Caco-2 (cell line): ENCODE results near the gene BICDL2. TPM values are rescaled to one million over a fixed set of nuclear protein-coding genes. Genes with fewer than 3 reads are reported as not detected.

Experiments
- BruUV-seq: library from RNA; stranded (reverse); fragments of 400-500 nt; replicated peaks from 2 replicates; lab custom pipeline; 2021; lab: Mats Ljungman, UMichigan
- CTCF ChIA-PET: fragments of 300-600 bp; sonication (Branson Sonifier 250); formaldehyde crosslinking; loops from one replicate; lab custom pipeline; 2022; ENCODE audit warnings: antibody characterized with exemption; lab: Charles Lee
- POLR2A ChIA-PET: fragments of 300-600 bp; sonication (Branson Sonifier 250); formaldehyde crosslinking; loops from one replicate; lab custom pipeline; 2022; ENCODE audit warnings: antibody characterized with exemption; lab: Charles Lee
- DNase-seq, 2 experiments: peaks; one replicate each; pipeline versions ENCODE4 v3.0.0 to v3.0.0-alpha.2; 2020 to 2022
- H3K27me3 ChIP-seq: replicated peaks from 2 replicates; pipeline ENCODE4 v1.6.0; 2011; ENCODE audit warnings: low read length; ENCODE audit not compliant: control insufficient read depth, insufficient read depth
- H3K36me3 ChIP-seq: 2 replicates; pipeline ENCODE4 v1.5.1; 2011; ENCODE audit warnings: low read length; ENCODE audit not compliant: control insufficient read depth, insufficient read depth
- H3K4me1 ChIP-seq: fragments of 250-450 bp; sonication (Bioruptor Pico); 2 replicates; pipeline ENCODE4 v1.5.1; 2020; ENCODE audit warnings: mild to moderate bottlenecking
- H3K4me3 ChIP-seq: 2 replicates; pipeline ENCODE4 v1.5.1; 2011; ENCODE audit warnings: low read depth, mild to moderate bottlenecking, control low read depth, low read length
- H3K9me3 ChIP-seq: fragments of 250-450 bp; sonication (Bioruptor Pico); 2 replicates; pipeline ENCODE4 v1.5.1; 2020; ENCODE audit warnings: mild to moderate bottlenecking, moderate library complexity
- H3K27ac Mint-ChIP-seq: one replicate; pipeline ENCODE4 v1.8.0; 2022; ENCODE audit warnings: mixed read lengths; ENCODE audit not compliant: unreplicated experiment
- H3K27me3 Mint-ChIP-seq: one replicate; pipeline ENCODE4 v1.8.0; 2022; ENCODE audit warnings: mixed read lengths; ENCODE audit not compliant: insufficient read depth, unreplicated experiment
- H3K36me3 Mint-ChIP-seq: one replicate; pipeline ENCODE4 v1.8.0; 2022; ENCODE audit warnings: mild to moderate bottlenecking, mixed read lengths; ENCODE audit not compliant: insufficient read depth, unreplicated experiment
- H3K4me1 Mint-ChIP-seq: one replicate; pipeline ENCODE4 v1.8.0; 2022; ENCODE audit warnings: low read depth, mixed read lengths; ENCODE audit not compliant: unreplicated experiment
- H3K4me3 Mint-ChIP-seq: one replicate; pipeline ENCODE4 v1.8.0; 2022; ENCODE audit warnings: mild to moderate bottlenecking, moderate library complexity, mixed read lengths; ENCODE audit not compliant: unreplicated experiment
- H3K9me3 Mint-ChIP-seq: one replicate; pipeline ENCODE4 v1.8.0; 2022; ENCODE audit warnings: mixed read lengths; ENCODE audit not compliant: unreplicated experiment
- CTCF ChIP-seq, 2 experiments: fragments of 200-600 bp in 1 of 2; IDR thresholded peaks; 1 replicate in 1 of 2; 2 replicates in 1 of 2; pipeline versions ENCODE4 v1.5.1 to v1.8.0; 2011 to 2022; ENCODE audit warnings: antibody characterized with exemption in 1 of 2, control low read depth in 1 of 2, inconsistent platforms in 1 of 2, low read depth in 1 of 2, low read length in 1 of 2, mild to moderate bottlenecking in 1 of 2, moderate library complexity in 1 of 2; ENCODE audit not compliant: insufficient read depth in 1 of 2, severe bottlenecking in 1 of 2, unreplicated experiment in 1 of 2
- intact Hi-C: fragments of 100-400 bp; cut with micrococcal nuclease; formaldehyde crosslinking; loops from one replicate; pipeline ENCODE4 v1.10.0; 2022; ENCODE audit not compliant: unreplicated experiment
- total RNA-seq: library from RNA; stranded (reverse); gene quantifications from 2 replicates; pipeline ENCODE4 v1.2.3, GENCODE V29; 2022

The BICDL2 gene
- total RNA-seq, 1 experiment from 2014 or later: 10.6 TPM

GRCh38 chr16:3008690-3009037 lies 28.1 kb downstream of the BICDL2 start:
- peaks cover 18% of the 10 kb centered on the region for H3K4me1 Mint-ChIP-seq
- ChIA-PET CTCF (interaction anchor here (1.3 to 2.7 kb wide), 2 partner anchors 19 to 23 kb away, joined by 3 to 14 read pairs; no protein-coding TSS in a partner anchor), POLR2A (interaction anchor here (1.2 to 6.5 kb wide), 2 partner anchors 13 to 19 kb away, joined by 4 to 83 read pairs; partner anchors contain the start of genes HCFC1R1, THOC6 and TNFRSF12A)
- Histone ChIP-seq H3K9me3 (no peaks in the 10 kb centered on the region), H3K27me3 (no peaks in the 10 kb centered on the region), H3K4me3 (no peak overlapping the region), H3K4me1 (peaks cover 74% of the 10 kb centered on the region), H3K36me3 (no peaks in the 10 kb centered on the region)
- H3K9me3 Mint-ChIP-seq: no peaks in the 10 kb centered on the region
- BruUV-seq: no TSS peak
- peaks cover 30% of the 10 kb centered on the region for H3K36me3 Mint-ChIP-seq
- H3K27me3 Mint-ChIP-seq: no peaks in the 10 kb centered on the region
- peak in 1 of 2 experiments; percentile 87 for DNase-seq
- TF ChIP-seq CTCF (IDR thresholded peaks at IDR 0.05; ENCODE audit: insufficient read depth in 1 of 2, low read depth in 1 of 2, low read length in 1 of 2, severe bottlenecking in 1 of 2, unreplicated experiment in 1 of 2): no peak
- peak overlapping the region; percentile 94 for H3K27ac Mint-ChIP-seq
- intact Hi-C loops: no loop called here
- H3K4me3 Mint-ChIP-seq: peak overlapping the region; percentile 70

- Mint-ChIP-seq H3K4me1 (peaks cover 18% of the 10 kb centered on the region), H3K4me3 (peak overlapping the region; percentile 70), H3K9me3 (no peaks in the 10 kb centered on the region), H3K36me3 (peaks cover 32% of the 10 kb centered on the region), H3K27ac (peak overlapping the region; percentile 94), H3K27me3 (no peaks in the 10 kb centered on the region)
- Histone ChIP-seq H3K4me1 (peaks cover 71% of the 10 kb centered on the region), H3K4me3 (no peak overlapping the region), H3K9me3 (no peaks in the 10 kb centered on the region), H3K27me3 (no peaks in the 10 kb centered on the region), H3K36me3 (no peaks in the 10 kb centered on the region)
- no TSS peak for BruUV-seq
- TF ChIP-seq CTCF (IDR thresholded peaks at IDR 0.05; ENCODE audit: insufficient read depth in 1 of 2, low read depth in 1 of 2, low read length in 1 of 2, severe bottlenecking in 1 of 2, unreplicated experiment in 1 of 2): no peak
- POLR2A ChIA-PET: interaction anchor here (0.5 to 6.5 kb wide), 3 partner anchors 14 to 127 kb away, joined by 4 to 83 read pairs (median 5); partner anchors contain the start of genes HCFC1R1, THOC6, TNFRSF12A and ZNF213
- intact Hi-C loops: no loop called here
- DNase-seq: peak; percentile 67 to 88
- CTCF ChIA-PET: interaction anchor here (1.3 to 6.6 kb wide), 3 partner anchors 13 to 24 kb away, joined by 3 to 113 read pairs (median 14); partner anchors contain the start of genes HCFC1R1, THOC6 and TNFRSF12A
Observed at GRCh38 chr16:3007957-3008689, 28.6 kb downstream of the BICDL2 start.

GRCh38 chr16:3007059-3007956 lies 29.4 kb downstream of the BICDL2 start:
- intact Hi-C loops: no loop called here
- peaks cover 63% of the 10 kb centered on the region for H3K4me1 ChIP-seq
- Mint-ChIP-seq H3K9me3 (no peaks in the 10 kb centered on the region), H3K4me3 (peak overlapping the region; percentile 70), H3K27ac (peak overlapping the region; percentile 94), H3K4me1 (peaks cover 18% of the 10 kb centered on the region), H3K27me3 (no peaks in the 10 kb centered on the region), H3K36me3 (peaks cover 32% of the 10 kb centered on the region)
- H3K27me3 ChIP-seq: no peaks in the 10 kb centered on the region
- DNase-seq: peak in 1 of 2 experiments; percentile 77
- no peaks in the 10 kb centered on the region for H3K36me3 ChIP-seq
- CTCF ChIA-PET: interaction anchor here (0.6 to 6.6 kb wide), 5 partner anchors 14 to 151 kb away, joined by 3 to 113 read pairs (median 4); partner anchors contain the start of genes HCFC1R1, THOC6 and TNFRSF12A
- POLR2A ChIA-PET: interaction anchor here (0.5 to 6.5 kb wide), 3 partner anchors 14 to 127 kb away, joined by 4 to 83 read pairs (median 5); partner anchors contain the start of genes HCFC1R1, THOC6, TNFRSF12A and ZNF213
- H3K4me3 ChIP-seq: no peak overlapping the region
- no TSS peak for BruUV-seq
- TF ChIP-seq CTCF (IDR thresholded peaks at IDR 0.05; ENCODE audit: insufficient read depth in 1 of 2, low read depth in 1 of 2, low read length in 1 of 2, severe bottlenecking in 1 of 2, unreplicated experiment in 1 of 2): no peak
- H3K9me3 ChIP-seq: no peaks in the 10 kb centered on the region
